ENCODE data around the gene ALG6. TPM values are rescaled to one million over a fixed set of nuclear protein-coding genes. Genes with fewer than 3 reads are reported as not detected.

ALG6 gene
- total and polyA plus RNA-seq, 2 donors (not counting 1 experiment from before 2014, with no cell fraction given), result 12.5 to 15.9 TPM

- no peaks in the 10 kb centered on the region for H3K36me3 ChIP-seq (ENCODE audit: control insufficient read depth, insufficient read depth, low read length)
- no peak overlapping the region for H3K9ac ChIP-seq (ENCODE audit: insufficient read depth, low read length)
- no peak overlapping the region for H2AFZ ChIP-seq (ENCODE audit: low read length)
- H3K79me2 ChIP-seq (ENCODE audit: control insufficient read depth, insufficient read depth, low read length), result no peaks in the 10 kb centered on the region
- no peaks in the 10 kb centered on the region for H3K9me3 ChIP-seq (ENCODE audit: control insufficient read depth, insufficient read depth, low read depth, low read length)
- H3K27ac ChIP-seq (ENCODE audit: insufficient read depth, low read length), result no peak overlapping the region
- no peak overlapping the region for H3K4me3 ChIP-seq (replicated peaks in 1 of 4; ENCODE audit: control extremely low read depth in 1 of 4, insufficient read depth in 1 of 4, low read depth in 3 of 4, low read length in 4 of 4)
- H3K27me3 ChIP-seq (ENCODE audit: control insufficient read depth, insufficient read depth, low read length), result no peaks in the 10 kb centered on the region
- no peak for DNase-seq (ENCODE audit: low read depth in 2 of 2)
- no peaks in the 10 kb centered on the region for H3K4me1 ChIP-seq (ENCODE audit: control insufficient read depth, extremely low read depth, insufficient read depth, low read length)
- TF ChIP-seq EZH2 (IDR thresholded peaks at IDR 0.05; ENCODE audit: low read length, missing control alignments), result no peak
- TF ChIP-seq CTCF (conservative IDR thresholded peaks at IDR 0.05 in 1 of 2, IDR thresholded peaks at IDR 0.05 in 1 of 2; ENCODE audit: low read depth in 1 of 2, low read length in 2 of 2), result no peak
- H4K20me1 ChIP-seq (ENCODE audit: control insufficient read depth, extremely low read depth, insufficient read depth, low read length), result no peaks in the 10 kb centered on the region
- H3K4me2 ChIP-seq (ENCODE audit: extremely low read depth, insufficient read depth, low read length), result no peak overlapping the region
Measured at GRCh38 chr1:63403386-63403785, 36.0 kb downstream of the ALG6 start.

GRCh38 chr1:63405021-63405420 is 37.6 kb downstream of the ALG6 start:
- Histone ChIP-seq H3K36me3 (ENCODE audit: control insufficient read depth, insufficient read depth, low read length) (no peaks in the 10 kb centered on the region), H3K4me2 (ENCODE audit: extremely low read depth, insufficient read depth, low read length) (no peak overlapping the region), H3K4me3 (replicated peaks in 1 of 4; ENCODE audit: control extremely low read depth in 1 of 4, insufficient read depth in 1 of 4, low read depth in 3 of 4, low read length in 4 of 4) (no peak overlapping the region), H4K20me1 (ENCODE audit: control insufficient read depth, extremely low read depth, insufficient read depth, low read length) (no peaks in the 10 kb centered on the region), H3K27ac (ENCODE audit: insufficient read depth, low read length) (no peak overlapping the region), H2AFZ (ENCODE audit: low read length) (no peak overlapping the region), H3K9ac (ENCODE audit: insufficient read depth, low read length) (no peak overlapping the region), H3K27me3 (ENCODE audit: control insufficient read depth, insufficient read depth, low read length) (no peaks in the 10 kb centered on the region), H3K4me1 (ENCODE audit: control insufficient read depth, extremely low read depth, insufficient read depth, low read length) (no peaks in the 10 kb centered on the region), H3K79me2 (ENCODE audit: control insufficient read depth, insufficient read depth, low read length) (no peaks in the 10 kb centered on the region), H3K9me3 (ENCODE audit: control insufficient read depth, insufficient read depth, low read depth, low read length) (no peaks in the 10 kb centered on the region)
- no peak for DNase-seq (ENCODE audit: low read depth in 2 of 2)
- TF ChIP-seq EZH2 (IDR thresholded peaks at IDR 0.05; ENCODE audit: low read length, missing control alignments), result no peak
- no peak for TF ChIP-seq CTCF (conservative IDR thresholded peaks at IDR 0.05 in 1 of 2, IDR thresholded peaks at IDR 0.05 in 1 of 2; ENCODE audit: low read depth in 1 of 2, low read length in 2 of 2)

GRCh38 chr1:63405987-63406386 is 38.6 kb downstream of the ALG6 start:
- H3K36me3 ChIP-seq (ENCODE audit: control insufficient read depth, insufficient read depth, low read length), result no peaks in the 10 kb centered on the region
- H3K27me3 ChIP-seq (ENCODE audit: control insufficient read depth, insufficient read depth, low read length), result no peaks in the 10 kb centered on the region
- H3K4me2 ChIP-seq (ENCODE audit: extremely low read depth, insufficient read depth, low read length), result no peak overlapping the region
- TF ChIP-seq EZH2 (IDR thresholded peaks at IDR 0.05; ENCODE audit: low read length, missing control alignments) (no peak), CTCF (conservative IDR thresholded peaks at IDR 0.05 in 1 of 2, IDR thresholded peaks at IDR 0.05 in 1 of 2; ENCODE audit: low read depth in 1 of 2, low read length in 2 of 2) (no peak)
- H3K9ac ChIP-seq (ENCODE audit: insufficient read depth, low read length), result no peak overlapping the region
- H2AFZ ChIP-seq (ENCODE audit: low read length), result no peak overlapping the region
- no peaks in the 10 kb centered on the region for H3K79me2 ChIP-seq (ENCODE audit: control insufficient read depth, insufficient read depth, low read length)
- no peaks in the 10 kb centered on the region for H3K9me3 ChIP-seq (ENCODE audit: control insufficient read depth, insufficient read depth, low read depth, low read length)
- H4K20me1 ChIP-seq (ENCODE audit: control insufficient read depth, extremely low read depth, insufficient read depth, low read length), result no peaks in the 10 kb centered on the region
- no peak for DNase-seq (ENCODE audit: low read depth in 2 of 2)
- no peak overlapping the region for H3K4me3 ChIP-seq (replicated peaks in 1 of 4; ENCODE audit: control extremely low read depth in 1 of 4, insufficient read depth in 1 of 4, low read depth in 3 of 4, low read length in 4 of 4)
- no peaks in the 10 kb centered on the region for H3K4me1 ChIP-seq (ENCODE audit: control insufficient read depth, extremely low read depth, insufficient read depth, low read length)
- no peak overlapping the region for H3K27ac ChIP-seq (ENCODE audit: insufficient read depth, low read length)
